HG02870 (cell line): ENCODE data around the gene ATXN7L2.

ENCODE experiments used
- ATAC-seq: cut with Tn5 transposase; IDR thresholded peaks from one replicate; pipeline ENCODE4 v1.9.1; 2021; ENCODE audit warnings: mild to moderate bottlenecking, moderate library complexity; ENCODE audit not compliant: unreplicated experiment

ATXN7L2 gene

GRCh38 chr1:109495738-109496137, 12.0 kb downstream of the ATXN7L2 start:
- ATAC-seq: no peak

GRCh38 chr1:109497449-109498160, 13.9 kb downstream of the ATXN7L2 start:
- ATAC-seq: no peak

- no peak for ATAC-seq
Observed at GRCh38 chr1:109498161-109498801, 14.6 kb downstream of the ATXN7L2 start.

- no peak for ATAC-seq
Observed at GRCh38 chr1:109499081-109499480, 15.4 kb downstream of the ATXN7L2 start.

- ATAC-seq: no peak
Observed at GRCh38 chr1:109499661-109500536, 16.2 kb downstream of the ATXN7L2 start.

- no peak for ATAC-seq
Observed at GRCh38 chr1:109500941-109501381, 17.3 kb downstream of the ATXN7L2 start.

- ATAC-seq: no peak
Observed at GRCh38 chr1:109501644-109502363, 18.1 kb downstream of the ATXN7L2 start.

- ATAC-seq: no peak
Observed at GRCh38 chr1:109502364-109502851, 18.7 kb downstream of the ATXN7L2 start.

GRCh38 chr1:109503935-109504334, 20.2 kb downstream of the ATXN7L2 start:
- ATAC-seq: no peak

- ATAC-seq: no peak
Observed at GRCh38 chr1:109504974-109505373, 21.3 kb downstream of the ATXN7L2 start.

GRCh38 chr1:109508001-109508872, 24.5 kb downstream of the ATXN7L2 start:
- no peak for ATAC-seq

GRCh38 chr1:109508873-109509175, 25.1 kb downstream of the ATXN7L2 start:
- no peak for ATAC-seq

- ATAC-seq: no peak
Observed at GRCh38 chr1:109509176-109510134, 25.8 kb downstream of the ATXN7L2 start, which contains the start of gene AMIGO1. AMIGO1 (minus strand) TSS chr1:109509727; CDS start chr1:109508912, 815 bp downstream.

GRCh38 chr1:109513110-109513710, 29.5 kb downstream of the ATXN7L2 start:
- no peak for ATAC-seq

- no peak for ATAC-seq
Observed at GRCh38 chr1:109514846-109515245, 31.1 kb downstream of the ATXN7L2 start.

- ATAC-seq: no peak
Observed at GRCh38 chr1:109516872-109517271, 33.2 kb downstream of the ATXN7L2 start.

GRCh38 chr1:109517337-109517736, 33.6 kb downstream of the ATXN7L2 start:
- ATAC-seq: no peak
